H1 (cell line): ENCODE results near the gene PKM. TPM values are rescaled to one million over a fixed set of nuclear protein-coding genes. Genes with fewer than 3 reads are reported as not detected.

Source experiments
- BCL11A ChIP-seq, 2 experiments: IDR thresholded peaks; one replicate each; pipeline ENCODE4 v1.6.1; 2011; ENCODE audit warnings: low read depth in 2 of 2, low read length in 2 of 2, mild to moderate bottlenecking in 2 of 2
- HDAC6 ChIP-seq: IDR thresholded peaks from one replicate; pipeline ENCODE4 v1.7.1; 2012; ENCODE audit warnings: low read depth, mild to moderate bottlenecking, inconsistent platforms, low read length, moderate library complexity
- POLR2A ChIP-seq, 2 experiments: IDR thresholded peaks; 1 replicate in 1 of 2; 2 replicates in 1 of 2; pipeline ENCODE4 v1.6.1; 2011; ENCODE audit warnings: low read depth in 2 of 2, low read length in 2 of 2, mild to moderate bottlenecking in 2 of 2; ENCODE audit errors: control extremely low read depth in 1 of 2
- POLR2AphosphoS5 ChIP-seq: IDR thresholded peaks from 2 replicates; pipeline ENCODE4 v1.6.1; 2011; ENCODE audit warnings: low read depth, low read length
- TBP ChIP-seq: IDR thresholded peaks from 2 replicates; pipeline ENCODE4 v1.6.1; 2011; ENCODE audit warnings: low read depth, low read length, improper control_type of control experiment
- polyA plus RNA-seq, 7 experiments: library from polyadenylated mRNA; depleted of rRNA in 3 of 7; stranded (reverse) in 5 of 7; unstranded in 2 of 7; fragments of >200 nt in 5 of 7; fragments of 200-250 nt in 2 of 7; gene quantifications; 1 replicate in 5 of 7; 2 replicates in 1 of 7; 4 replicates in 1 of 7; pipeline versions ENCODE4 v1.2.1 to v1.2.3, GENCODE V29; 2011 to 2013; ENCODE audit warnings: missing spikeins in 2 of 7, mixed read lengths in 2 of 7
- total RNA-seq: library from RNA; stranded (reverse); fragmentation: NEBNext Ultra II Directional; extraction: Animal tissue kit (Norgen Biotek cat#: 25700); gene quantifications from 2 replicates; pipeline ENCODE4 v1.2.1, GENCODE V29; 2021
- TF ChIP-seq, protein P1 (sequence below): fragments of 300-600 bp; sonication (generic); IDR thresholded peaks from 2 replicates; pipeline ENCODE4 v1.7.1; 2012; ENCODE audit warnings: low read length, moderate library complexity, mild to moderate bottlenecking, inconsistent platforms; ENCODE audit not compliant: insufficient replicate concordance

The PKM gene
- total and polyA plus RNA-seq, 2 of the 8 experiments (the other 6 are each of a cell fraction or from before 2014, with no cell fraction given) = 780 to 856 TPM

- TF ChIP-seq, protein P1, sequence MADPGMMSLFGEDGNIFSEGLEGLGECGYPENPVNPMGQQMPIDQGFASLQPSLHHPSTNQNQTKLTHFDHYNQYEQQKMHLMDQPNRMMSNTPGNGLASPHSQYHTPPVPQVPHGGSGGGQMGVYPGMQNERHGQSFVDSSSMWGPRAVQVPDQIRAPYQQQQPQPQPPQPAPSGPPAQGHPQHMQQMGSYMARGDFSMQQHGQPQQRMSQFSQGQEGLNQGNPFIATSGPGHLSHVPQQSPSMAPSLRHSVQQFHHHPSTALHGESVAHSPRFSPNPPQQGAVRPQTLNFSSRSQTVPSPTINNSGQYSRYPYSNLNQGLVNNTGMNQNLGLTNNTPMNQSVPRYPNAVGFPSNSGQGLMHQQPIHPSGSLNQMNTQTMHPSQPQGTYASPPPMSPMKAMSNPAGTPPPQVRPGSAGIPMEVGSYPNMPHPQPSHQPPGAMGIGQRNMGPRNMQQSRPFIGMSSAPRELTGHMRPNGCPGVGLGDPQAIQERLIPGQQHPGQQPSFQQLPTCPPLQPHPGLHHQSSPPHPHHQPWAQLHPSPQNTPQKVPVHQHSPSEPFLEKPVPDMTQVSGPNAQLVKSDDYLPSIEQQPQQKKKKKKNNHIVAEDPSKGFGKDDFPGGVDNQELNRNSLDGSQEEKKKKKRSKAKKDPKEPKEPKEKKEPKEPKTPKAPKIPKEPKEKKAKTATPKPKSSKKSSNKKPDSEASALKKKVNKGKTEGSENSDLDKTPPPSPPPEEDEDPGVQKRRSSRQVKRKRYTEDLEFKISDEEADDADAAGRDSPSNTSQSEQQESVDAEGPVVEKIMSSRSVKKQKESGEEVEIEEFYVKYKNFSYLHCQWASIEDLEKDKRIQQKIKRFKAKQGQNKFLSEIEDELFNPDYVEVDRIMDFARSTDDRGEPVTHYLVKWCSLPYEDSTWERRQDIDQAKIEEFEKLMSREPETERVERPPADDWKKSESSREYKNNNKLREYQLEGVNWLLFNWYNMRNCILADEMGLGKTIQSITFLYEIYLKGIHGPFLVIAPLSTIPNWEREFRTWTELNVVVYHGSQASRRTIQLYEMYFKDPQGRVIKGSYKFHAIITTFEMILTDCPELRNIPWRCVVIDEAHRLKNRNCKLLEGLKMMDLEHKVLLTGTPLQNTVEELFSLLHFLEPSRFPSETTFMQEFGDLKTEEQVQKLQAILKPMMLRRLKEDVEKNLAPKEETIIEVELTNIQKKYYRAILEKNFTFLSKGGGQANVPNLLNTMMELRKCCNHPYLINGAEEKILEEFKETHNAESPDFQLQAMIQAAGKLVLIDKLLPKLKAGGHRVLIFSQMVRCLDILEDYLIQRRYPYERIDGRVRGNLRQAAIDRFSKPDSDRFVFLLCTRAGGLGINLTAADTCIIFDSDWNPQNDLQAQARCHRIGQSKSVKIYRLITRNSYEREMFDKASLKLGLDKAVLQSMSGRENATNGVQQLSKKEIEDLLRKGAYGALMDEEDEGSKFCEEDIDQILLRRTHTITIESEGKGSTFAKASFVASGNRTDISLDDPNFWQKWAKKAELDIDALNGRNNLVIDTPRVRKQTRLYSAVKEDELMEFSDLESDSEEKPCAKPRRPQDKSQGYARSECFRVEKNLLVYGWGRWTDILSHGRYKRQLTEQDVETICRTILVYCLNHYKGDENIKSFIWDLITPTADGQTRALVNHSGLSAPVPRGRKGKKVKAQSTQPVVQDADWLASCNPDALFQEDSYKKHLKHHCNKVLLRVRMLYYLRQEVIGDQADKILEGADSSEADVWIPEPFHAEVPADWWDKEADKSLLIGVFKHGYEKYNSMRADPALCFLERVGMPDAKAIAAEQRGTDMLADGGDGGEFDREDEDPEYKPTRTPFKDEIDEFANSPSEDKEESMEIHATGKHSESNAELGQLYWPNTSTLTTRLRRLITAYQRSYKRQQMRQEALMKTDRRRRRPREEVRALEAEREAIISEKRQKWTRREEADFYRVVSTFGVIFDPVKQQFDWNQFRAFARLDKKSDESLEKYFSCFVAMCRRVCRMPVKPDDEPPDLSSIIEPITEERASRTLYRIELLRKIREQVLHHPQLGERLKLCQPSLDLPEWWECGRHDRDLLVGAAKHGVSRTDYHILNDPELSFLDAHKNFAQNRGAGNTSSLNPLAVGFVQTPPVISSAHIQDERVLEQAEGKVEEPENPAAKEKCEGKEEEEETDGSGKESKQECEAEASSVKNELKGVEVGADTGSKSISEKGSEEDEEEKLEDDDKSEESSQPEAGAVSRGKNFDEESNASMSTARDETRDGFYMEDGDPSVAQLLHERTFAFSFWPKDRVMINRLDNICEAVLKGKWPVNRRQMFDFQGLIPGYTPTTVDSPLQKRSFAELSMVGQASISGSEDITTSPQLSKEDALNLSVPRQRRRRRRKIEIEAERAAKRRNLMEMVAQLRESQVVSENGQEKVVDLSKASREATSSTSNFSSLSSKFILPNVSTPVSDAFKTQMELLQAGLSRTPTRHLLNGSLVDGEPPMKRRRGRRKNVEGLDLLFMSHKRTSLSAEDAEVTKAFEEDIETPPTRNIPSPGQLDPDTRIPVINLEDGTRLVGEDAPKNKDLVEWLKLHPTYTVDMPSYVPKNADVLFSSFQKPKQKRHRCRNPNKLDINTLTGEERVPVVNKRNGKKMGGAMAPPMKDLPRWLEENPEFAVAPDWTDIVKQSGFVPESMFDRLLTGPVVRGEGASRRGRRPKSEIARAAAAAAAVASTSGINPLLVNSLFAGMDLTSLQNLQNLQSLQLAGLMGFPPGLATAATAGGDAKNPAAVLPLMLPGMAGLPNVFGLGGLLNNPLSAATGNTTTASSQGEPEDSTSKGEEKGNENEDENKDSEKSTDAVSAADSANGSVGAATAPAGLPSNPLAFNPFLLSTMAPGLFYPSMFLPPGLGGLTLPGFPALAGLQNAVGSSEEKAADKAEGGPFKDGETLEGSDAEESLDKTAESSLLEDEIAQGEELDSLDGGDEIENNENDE = no peak
- TF ChIP-seq HDAC6 (no peak), TBP (no peak), BCL11A (IDR thresholded peaks at IDR 0.05; ENCODE audit: low read depth in 2 of 2, low read length in 2 of 2) (no peak), POLR2AphosphoS5 (no peak), POLR2A (IDR thresholded peaks at IDR 0.05; ENCODE audit: control extremely low read depth in 1 of 2, low read depth in 2 of 2, low read length in 2 of 2) (no peak)
- TF ChIP-seq, all 59 proteins: peak for 0
Observed at GRCh38 chr15:72237853-72238224, 6.8 kb upstream of the PKM start (continued).
